Measurements from ENCODE around the gene ERC2. TPM values are rescaled to one million over a fixed set of nuclear protein-coding genes. Genes with fewer than 3 reads are reported as not detected.

The ERC2 gene
- total RNA-seq, 1 donor = 0.43 TPM

GRCh38 chr3:55719006-55719405 is 749.3 kb downstream of the ERC2 start:
- TF ChIP-seq, protein P1, sequence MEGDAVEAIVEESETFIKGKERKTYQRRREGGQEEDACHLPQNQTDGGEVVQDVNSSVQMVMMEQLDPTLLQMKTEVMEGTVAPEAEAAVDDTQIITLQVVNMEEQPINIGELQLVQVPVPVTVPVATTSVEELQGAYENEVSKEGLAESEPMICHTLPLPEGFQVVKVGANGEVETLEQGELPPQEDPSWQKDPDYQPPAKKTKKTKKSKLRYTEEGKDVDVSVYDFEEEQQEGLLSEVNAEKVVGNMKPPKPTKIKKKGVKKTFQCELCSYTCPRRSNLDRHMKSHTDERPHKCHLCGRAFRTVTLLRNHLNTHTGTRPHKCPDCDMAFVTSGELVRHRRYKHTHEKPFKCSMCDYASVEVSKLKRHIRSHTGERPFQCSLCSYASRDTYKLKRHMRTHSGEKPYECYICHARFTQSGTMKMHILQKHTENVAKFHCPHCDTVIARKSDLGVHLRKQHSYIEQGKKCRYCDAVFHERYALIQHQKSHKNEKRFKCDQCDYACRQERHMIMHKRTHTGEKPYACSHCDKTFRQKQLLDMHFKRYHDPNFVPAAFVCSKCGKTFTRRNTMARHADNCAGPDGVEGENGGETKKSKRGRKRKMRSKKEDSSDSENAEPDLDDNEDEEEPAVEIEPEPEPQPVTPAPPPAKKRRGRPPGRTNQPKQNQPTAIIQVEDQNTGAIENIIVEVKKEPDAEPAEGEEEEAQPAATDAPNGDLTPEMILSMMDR (IDR thresholded peaks at IDR 0.05; ENCODE audit: insufficient read depth, low read depth, low read length) = no peak
- H3K4me3 ChIP-seq (ENCODE audit: low read depth, low read length) = no peak overlapping the region
- DNase-seq (ENCODE audit: low read depth) = no peak

- H3K4me3 ChIP-seq (ENCODE audit: low read depth, low read length) = no peak overlapping the region
- DNase-seq (ENCODE audit: low read depth) = peak; percentile 19
- TF ChIP-seq, protein P1 (IDR thresholded peaks at IDR 0.05; ENCODE audit: insufficient read depth, low read depth, low read length) = no peak
Observed at GRCh38 chr3:55718521-55718921, 749.7 kb downstream of the ERC2 start.

DNA sequence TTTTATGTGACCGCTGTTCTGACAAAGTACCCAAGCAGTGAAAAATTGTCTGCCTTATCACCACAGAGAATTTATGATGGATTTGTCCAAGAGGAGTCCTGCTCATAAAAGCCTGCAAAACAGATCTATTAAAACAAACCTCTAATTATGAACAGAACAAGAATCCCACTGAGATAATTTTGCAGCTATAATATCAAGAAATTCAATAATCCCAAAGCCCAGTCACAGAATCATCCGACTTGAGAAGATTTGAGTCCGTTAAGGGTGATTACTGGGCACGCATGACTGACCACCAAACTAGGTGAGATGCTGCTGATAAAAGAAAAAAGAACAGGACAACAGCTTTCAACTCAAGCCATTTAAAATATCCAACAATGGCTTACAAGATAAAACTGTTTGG is 750.2 kb downstream of the ERC2 start:
- DNase-seq (ENCODE audit: low read depth) = peak; percentile 15
- TF ChIP-seq, protein P1 (IDR thresholded peaks at IDR 0.05; ENCODE audit: insufficient read depth, low read depth, low read length) = no peak
- no peak overlapping the region for H3K4me3 ChIP-seq (ENCODE audit: low read depth, low read length)

DNA sequence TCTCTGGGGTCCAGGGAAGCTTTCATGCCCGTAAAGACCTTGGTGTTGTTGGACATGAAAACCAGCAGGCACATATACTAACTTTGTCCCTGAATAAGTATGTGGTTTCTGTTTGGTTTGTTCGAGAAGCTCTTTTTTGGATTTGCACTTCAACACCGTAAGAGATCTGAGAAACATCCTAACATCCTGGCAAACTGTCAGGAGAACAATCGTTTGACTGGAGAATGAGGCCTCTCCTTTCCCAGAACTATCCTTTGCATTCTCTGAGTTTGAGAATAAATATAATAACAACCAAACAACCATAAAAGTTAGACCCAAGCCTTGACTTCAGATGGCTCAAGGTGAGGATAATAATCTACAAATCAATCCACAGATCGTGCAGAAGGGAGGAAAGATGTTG is 750.8 kb downstream of the ERC2 start:
- peak; percentile 54 for DNase-seq (ENCODE audit: low read depth)
- TF ChIP-seq, protein P1 (IDR thresholded peaks at IDR 0.05; ENCODE audit: insufficient read depth, low read depth, low read length) = no peak
- H3K4me3 ChIP-seq (ENCODE audit: low read depth, low read length) = no peak overlapping the region

DNA sequence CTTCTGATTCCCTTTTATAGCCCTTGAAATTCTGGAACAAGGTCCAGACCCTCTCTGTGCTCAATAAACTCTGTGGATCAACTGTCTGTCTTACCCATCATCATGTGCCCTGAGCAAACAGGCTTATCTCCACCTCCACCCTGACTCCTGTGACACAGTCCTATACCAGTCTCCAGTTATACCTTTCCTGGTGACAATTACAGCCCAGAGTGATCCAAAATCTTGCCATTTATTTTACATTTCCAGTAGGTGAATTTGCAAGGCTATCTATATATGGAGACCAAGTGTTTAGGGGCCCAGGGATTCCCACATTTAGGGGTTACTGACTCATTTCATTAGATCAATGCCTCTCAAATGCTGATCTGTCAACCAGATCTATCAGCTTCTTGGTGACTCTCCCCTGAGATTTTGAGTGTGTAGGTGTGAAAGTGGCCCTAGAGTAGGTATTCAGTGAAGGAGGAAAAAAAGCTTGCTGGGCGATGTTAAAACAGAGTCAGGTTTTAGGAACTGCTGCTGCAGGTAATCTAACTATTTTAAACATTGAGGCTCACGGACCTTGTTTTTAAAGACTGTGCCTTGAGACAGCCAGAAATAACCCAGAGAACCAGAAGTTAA is 751.5 kb downstream of the ERC2 start:
- TF ChIP-seq, protein P1 (IDR thresholded peaks at IDR 0.05; ENCODE audit: insufficient read depth, low read depth, low read length) = no peak
- DNase-seq (ENCODE audit: low read depth) = no peak
- no peak overlapping the region for H3K4me3 ChIP-seq (ENCODE audit: low read depth, low read length)

- TF ChIP-seq, protein P1 (IDR thresholded peaks at IDR 0.05; ENCODE audit: insufficient read depth, low read depth, low read length) = no peak
- no peak overlapping the region for H3K4me3 ChIP-seq (ENCODE audit: low read depth, low read length)
- DNase-seq (ENCODE audit: low read depth) = no peak
Observed at GRCh38 chr3:55716044-55716443, 752.2 kb downstream of the ERC2 start.

- TF ChIP-seq, protein P1 (IDR thresholded peaks at IDR 0.05; ENCODE audit: insufficient read depth, low read depth, low read length) = no peak
- no peak for DNase-seq (ENCODE audit: low read depth)
- H3K4me3 ChIP-seq (ENCODE audit: low read depth, low read length) = no peak overlapping the region
Observed at GRCh38 chr3:55714057-55714456, 754.2 kb downstream of the ERC2 start.

All from fibroblast of villous mesenchyme (primary cell).